ENCODE data around the gene PLCG1.

GRCh38 chr20:41202426-41202825 is 65.1 kb downstream of the PLCG1 start:
- TF ChIP-seq CTCF (IDR thresholded peaks at IDR 0.05) = no peak
- TF ChIP-seq ZFX (IDR thresholded peaks at IDR 0.05; ENCODE audit: borderline replicate concordance) = no peak

Measured in 22Rv1 (cell line).